NCI-H69 (cell line): ENCODE results near the gene ATXN10.

Experiments used
- DNase-seq: peaks from one replicate; lab custom pipeline; 2025; lab: John Stamatoyannopoulos, UW

ATXN10 gene

DNA sequence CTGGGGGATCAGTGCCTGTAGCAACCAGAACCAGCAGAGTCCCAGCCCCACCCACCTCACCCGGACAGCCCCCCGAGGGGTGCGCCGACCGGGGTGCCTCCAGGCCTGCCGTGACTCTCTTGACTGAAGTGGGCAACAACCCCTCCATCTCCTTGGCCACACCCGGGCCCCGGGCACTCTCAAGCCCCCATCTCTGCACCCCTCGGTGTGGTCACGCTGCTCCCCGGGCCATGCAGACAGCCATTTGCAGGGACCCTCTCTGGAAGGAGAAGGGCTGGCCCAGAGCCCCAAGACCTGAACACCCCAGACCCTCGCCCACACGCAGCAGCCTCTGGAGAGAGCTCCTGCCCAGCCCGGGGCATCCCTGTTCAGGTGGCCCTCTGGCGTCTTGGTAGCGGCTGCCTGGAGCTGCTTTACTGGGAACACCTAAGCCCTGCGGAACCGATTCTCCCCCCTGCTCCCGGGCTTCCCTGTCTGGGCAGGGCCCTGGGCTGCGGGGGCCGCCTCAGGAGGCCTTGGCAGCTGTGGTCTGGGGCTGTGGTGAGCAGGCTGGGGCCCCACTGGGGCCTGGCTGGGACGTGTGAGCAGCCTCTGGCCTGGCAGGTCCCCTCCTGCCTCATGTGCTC is 220.5 kb downstream of the ATXN10 start:
- no peak for DNase-seq

DNA sequence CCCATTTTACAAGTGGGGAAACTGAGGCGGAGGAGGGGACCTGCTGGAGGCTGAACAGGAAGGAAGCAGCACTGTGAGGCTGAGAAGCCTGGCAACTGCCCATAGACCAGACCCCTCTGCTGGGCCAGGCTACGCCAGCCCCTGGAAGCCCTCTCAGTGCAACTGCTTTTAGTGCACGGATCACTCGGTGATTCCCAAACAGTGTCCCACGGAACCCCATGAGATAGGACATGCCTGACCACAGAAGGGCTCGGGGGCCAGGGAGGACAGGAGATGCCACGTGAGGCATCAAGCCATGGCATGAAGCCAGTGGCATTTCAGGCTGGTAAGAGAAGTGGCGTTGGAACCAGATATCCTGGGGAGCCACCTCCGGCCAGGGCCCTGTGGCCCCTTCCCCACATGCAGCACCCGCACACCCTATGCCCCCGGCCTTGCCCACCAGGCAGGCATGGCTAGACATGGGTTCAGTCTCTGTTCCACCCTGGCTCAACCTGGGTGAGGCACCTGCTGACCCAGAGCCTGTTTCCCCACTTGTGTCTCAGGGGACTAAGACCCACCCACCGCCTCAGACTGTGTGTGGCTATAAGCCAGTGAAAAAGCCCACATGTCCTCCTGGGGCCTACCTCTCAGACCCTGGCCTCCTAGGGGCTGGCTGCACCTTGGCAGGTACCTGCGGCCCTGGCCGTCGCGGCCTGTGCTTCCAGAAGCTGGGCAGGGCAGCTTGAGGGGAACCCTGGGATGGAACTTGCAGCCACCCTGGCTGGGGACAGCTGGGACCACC is 221.2 kb downstream of the ATXN10 start:
- DNase-seq, result no peak

DNA sequence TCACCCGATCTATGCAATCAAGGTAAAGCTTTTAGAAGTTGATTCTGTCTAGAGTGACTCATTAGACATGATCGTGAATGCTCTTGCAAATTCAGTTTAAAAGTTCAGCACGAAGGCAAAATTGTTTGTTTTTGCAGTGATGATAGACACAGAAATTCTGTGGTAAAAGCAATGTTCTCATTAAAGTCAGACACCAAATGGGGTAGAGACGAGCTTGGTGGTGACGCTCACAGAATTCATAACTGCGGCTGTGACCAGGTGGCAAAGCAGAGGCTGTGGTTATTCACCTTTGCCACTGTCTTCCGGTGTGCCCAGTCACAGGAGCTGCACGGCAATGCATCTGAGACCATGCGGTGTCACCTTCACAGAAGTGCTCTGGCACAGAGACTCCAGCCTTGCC is 221.9 kb downstream of the ATXN10 start:
- DNase-seq, result no peak
